Measurements from ENCODE around the gene ERC1.

ERC1 gene

DNA sequence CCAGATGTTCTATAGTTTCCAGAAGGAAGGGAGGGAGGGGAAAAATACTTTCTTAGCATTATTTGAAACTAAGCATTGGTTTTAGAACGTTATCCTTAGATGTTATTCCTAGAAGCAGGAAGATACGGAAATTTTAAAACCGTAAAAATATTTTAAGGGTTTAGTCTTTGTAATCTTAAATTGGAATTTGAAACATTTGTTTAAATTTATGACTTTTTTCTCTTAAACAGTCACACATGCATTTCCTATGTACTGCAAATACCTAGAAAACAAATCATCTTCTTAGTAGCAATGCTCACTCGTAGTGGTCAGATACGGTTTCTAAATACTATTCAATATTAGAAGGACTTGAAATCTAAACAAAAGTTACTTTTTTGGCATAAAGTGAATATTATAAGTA is 282.0 kb downstream of the ERC1 start:
- DNase-seq: no peak
- Histone ChIP-seq H3K36me3 (ENCODE audit: control insufficient read depth in 4 of 4, insufficient read depth in 4 of 4, low read length in 3 of 4) (peaks cover 2 to 4% (median 3%) of the 10 kb centered on the region in 4 experiments), H3K9me3 (ENCODE audit: control extremely low read depth in 1 of 5, control insufficient read depth in 4 of 5, insufficient read depth in 2 of 5, low read depth in 1 of 5, low read length in 4 of 5) (no peaks in the 10 kb centered on the region), H3K4me3 (ENCODE audit: control insufficient read depth in 1 of 7, extremely low read depth in 1 of 7, insufficient read depth in 4 of 7, low read depth in 2 of 7, low read length in 6 of 7) (no peak overlapping the region), H3K27ac (ENCODE audit: insufficient read depth in 1 of 2, low read depth in 1 of 2, low read length in 2 of 2, poor library complexity in 1 of 2, severe bottlenecking in 2 of 2) (no peak overlapping the region), H3K27me3 (replicated peaks in 2 of 5; ENCODE audit: control insufficient read depth in 4 of 5, insufficient read depth in 5 of 5, low read length in 4 of 5) (no peaks in the 10 kb centered on the region), H3K4me1 (ENCODE audit: control extremely low read depth in 1 of 4, control insufficient read depth in 4 of 4, insufficient read depth in 4 of 4, low read length in 3 of 4) (no peaks in the 10 kb centered on the region)
- ChIA-PET POLR2A (no interaction called here), CTCF (no interaction called here)
- no CpG with 5 or more reads among the region's 5 CpGs for WGBS (ENCODE audit: insufficient coverage)

DNA sequence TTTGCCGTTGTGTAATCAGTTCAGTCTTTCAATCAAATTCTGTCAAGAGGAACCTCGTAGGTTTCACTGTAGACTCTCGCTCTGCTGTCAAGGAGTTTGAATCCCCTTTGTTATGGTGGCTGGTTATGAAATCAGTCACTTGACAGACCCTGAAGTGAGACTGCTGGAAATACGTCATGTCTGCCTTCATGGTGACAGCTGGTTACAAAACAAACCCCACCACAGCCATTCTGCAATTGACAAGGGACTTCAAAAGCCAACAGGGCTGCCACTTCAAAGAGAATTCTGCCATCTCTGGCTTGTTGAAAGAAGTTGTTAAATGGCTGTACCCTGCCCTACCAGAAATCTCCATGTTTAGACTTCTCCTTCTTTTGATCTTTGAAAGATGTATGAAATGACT is 286.9 kb downstream of the ERC1 start:
- Histone ChIP-seq H3K4me1 (ENCODE audit: control extremely low read depth in 1 of 4, control insufficient read depth in 4 of 4, insufficient read depth in 4 of 4, low read length in 3 of 4) (peaks cover 0 to 7% (median 3%) of the 10 kb centered on the region in 4 experiments), H3K36me3 (ENCODE audit: control insufficient read depth in 4 of 4, insufficient read depth in 4 of 4, low read length in 3 of 4) (peaks cover 0 to 2% (median 0%) of the 10 kb centered on the region in 4 experiments), H3K27ac (ENCODE audit: insufficient read depth in 1 of 2, low read depth in 1 of 2, low read length in 2 of 2, poor library complexity in 1 of 2, severe bottlenecking in 2 of 2) (no peak overlapping the region), H3K4me3 (ENCODE audit: control insufficient read depth in 1 of 7, extremely low read depth in 1 of 7, insufficient read depth in 4 of 7, low read depth in 2 of 7, low read length in 6 of 7) (no peak overlapping the region), H3K9me3 (ENCODE audit: control extremely low read depth in 1 of 5, control insufficient read depth in 4 of 5, insufficient read depth in 2 of 5, low read depth in 1 of 5, low read length in 4 of 5) (no peaks in the 10 kb centered on the region), H3K27me3 (replicated peaks in 2 of 5; ENCODE audit: control insufficient read depth in 4 of 5, insufficient read depth in 5 of 5, low read length in 4 of 5) (no peaks in the 10 kb centered on the region)
- CTCF ChIA-PET: interaction anchor here (1.2 to 1.6 kb wide), 3 partner anchors 304 to 460 kb away, joined by 3 to 8 read pairs (median 4); no protein-coding TSS in a partner anchor
- WGBS (ENCODE audit: insufficient coverage): 93% methylated on average over 2 of the region's 4 CpGs
- DNase-seq: peak in 2 of 3 donors; percentile 2 to 13
- POLR2A ChIA-PET: no interaction called here

DNA sequence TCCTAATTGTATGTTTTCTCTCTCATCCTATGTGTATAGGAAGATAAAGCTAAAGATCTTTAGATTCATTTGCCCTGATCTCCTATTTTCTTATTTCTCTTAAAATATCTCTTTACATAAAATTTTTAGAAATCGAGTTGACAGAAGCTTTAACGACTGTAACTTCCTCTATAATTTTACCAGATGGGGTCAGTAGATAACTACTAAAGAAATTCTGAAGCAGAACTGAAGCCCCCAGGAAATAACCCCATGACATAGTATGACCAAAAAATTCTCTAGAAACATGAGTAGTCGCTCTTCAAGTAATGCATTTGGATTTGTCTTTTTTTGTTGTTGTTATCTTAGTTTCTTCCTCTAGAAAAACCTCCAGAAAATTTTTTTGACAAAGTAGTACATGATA is 288.0 kb downstream of the ERC1 start:
- Histone ChIP-seq H3K4me1 (ENCODE audit: control extremely low read depth in 1 of 4, control insufficient read depth in 4 of 4, insufficient read depth in 4 of 4, low read length in 3 of 4) (peaks cover 0 to 7% (median 3%) of the 10 kb centered on the region in 4 experiments), H3K9me3 (ENCODE audit: control extremely low read depth in 1 of 5, control insufficient read depth in 4 of 5, insufficient read depth in 2 of 5, low read depth in 1 of 5, low read length in 4 of 5) (no peaks in the 10 kb centered on the region), H3K27ac (ENCODE audit: insufficient read depth in 1 of 2, low read depth in 1 of 2, low read length in 2 of 2, poor library complexity in 1 of 2, severe bottlenecking in 2 of 2) (no peak overlapping the region), H3K36me3 (ENCODE audit: control insufficient read depth in 4 of 4, insufficient read depth in 4 of 4, low read length in 3 of 4) (peaks cover 0 to 2% (median 0%) of the 10 kb centered on the region in 4 experiments), H3K27me3 (replicated peaks in 2 of 5; ENCODE audit: control insufficient read depth in 4 of 5, insufficient read depth in 5 of 5, low read length in 4 of 5) (no peaks in the 10 kb centered on the region), H3K4me3 (ENCODE audit: control insufficient read depth in 1 of 7, extremely low read depth in 1 of 7, insufficient read depth in 4 of 7, low read depth in 2 of 7, low read length in 6 of 7) (no peak overlapping the region)
- DNase-seq: peak; percentile 10 to 86 (median 76)
- WGBS (ENCODE audit: insufficient coverage): no CpG with 5 or more reads among the region's 3 CpGs
- CTCF ChIA-PET: interaction anchor here (1.2 to 1.6 kb wide), 3 partner anchors 303 to 461 kb away, joined by 3 to 8 read pairs (median 4); no protein-coding TSS in a partner anchor
- POLR2A ChIA-PET: interaction anchor here (1.0 kb wide), 1 partner anchor 301 kb away, joined by 3 read pairs; no protein-coding TSS in a partner anchor

GRCh38 chr12:1280059-1280458 is 289.0 kb downstream of the ERC1 start:
- no peak overlapping the region for H3K27ac ChIP-seq (ENCODE audit: insufficient read depth in 1 of 2, low read depth in 1 of 2, low read length in 2 of 2, poor library complexity in 1 of 2, severe bottlenecking in 2 of 2)
- no peaks in the 10 kb centered on the region for H3K9me3 ChIP-seq (ENCODE audit: control extremely low read depth in 1 of 5, control insufficient read depth in 4 of 5, insufficient read depth in 2 of 5, low read depth in 1 of 5, low read length in 4 of 5)
- no peak for DNase-seq
- no peak overlapping the region for H3K4me3 ChIP-seq (ENCODE audit: control insufficient read depth in 1 of 7, extremely low read depth in 1 of 7, insufficient read depth in 4 of 7, low read depth in 2 of 7, low read length in 6 of 7)
- POLR2A ChIA-PET: no interaction called here
- CTCF ChIA-PET: no interaction called here
- peaks cover 0 to 7% (median 3%) of the 10 kb centered on the region in 4 experiments for H3K4me1 ChIP-seq (ENCODE audit: control extremely low read depth in 1 of 4, control insufficient read depth in 4 of 4, insufficient read depth in 4 of 4, low read length in 3 of 4)
- no peaks in the 10 kb centered on the region for H3K27me3 ChIP-seq (replicated peaks in 2 of 5; ENCODE audit: control insufficient read depth in 4 of 5, insufficient read depth in 5 of 5, low read length in 4 of 5)
- peaks cover 0 to 2% (median 0%) of the 10 kb centered on the region in 4 experiments for H3K36me3 ChIP-seq (ENCODE audit: control insufficient read depth in 4 of 4, insufficient read depth in 4 of 4, low read length in 3 of 4)
- WGBS (ENCODE audit: insufficient coverage): 100% methylated on average over 2 of the region's 5 CpGs

- H3K27ac ChIP-seq (ENCODE audit: insufficient read depth in 1 of 2, low read depth in 1 of 2, low read length in 2 of 2, poor library complexity in 1 of 2, severe bottlenecking in 2 of 2): no peak overlapping the region
- WGBS (ENCODE audit: insufficient coverage): 100% methylated on average over 3 of the region's 7 CpGs
- no peaks in the 10 kb centered on the region for H3K36me3 ChIP-seq (ENCODE audit: control insufficient read depth in 4 of 4, insufficient read depth in 4 of 4, low read length in 3 of 4)
- DNase-seq: no peak
- no peak overlapping the region for H3K4me3 ChIP-seq (ENCODE audit: control insufficient read depth in 1 of 7, extremely low read depth in 1 of 7, insufficient read depth in 4 of 7, low read depth in 2 of 7, low read length in 6 of 7)
- H3K9me3 ChIP-seq (ENCODE audit: control extremely low read depth in 1 of 5, control insufficient read depth in 4 of 5, insufficient read depth in 2 of 5, low read depth in 1 of 5, low read length in 4 of 5): no peaks in the 10 kb centered on the region
- H3K27me3 ChIP-seq (replicated peaks in 2 of 5; ENCODE audit: control insufficient read depth in 4 of 5, insufficient read depth in 5 of 5, low read length in 4 of 5): no peaks in the 10 kb centered on the region
- ChIA-PET POLR2A (interaction anchor here (0.6 kb wide), 1 partner anchor 166 kb away, joined by 3 read pairs; no protein-coding TSS in a partner anchor), CTCF (interaction anchor here (1.2 kb wide), 1 partner anchor 321 kb away, joined by 3 read pairs; no protein-coding TSS in a partner anchor)
- H3K4me1 ChIP-seq (ENCODE audit: control extremely low read depth in 1 of 4, control insufficient read depth in 4 of 4, insufficient read depth in 4 of 4, low read length in 3 of 4): peaks cover 0 to 7% (median 3%) of the 10 kb centered on the region in 4 experiments
Measured at GRCh38 chr12:1281683-1282366, 290.8 kb downstream of the ERC1 start.

GRCh38 chr12:1282670-1283315 is 291.8 kb downstream of the ERC1 start:
- WGBS (ENCODE audit: insufficient coverage): 100% methylated on average over 1 of the region's 5 CpGs
- ChIA-PET CTCF (interaction anchor here (1.2 kb wide), 1 partner anchor 320 kb away, joined by 3 read pairs; no protein-coding TSS in a partner anchor), POLR2A (no interaction called here)
- no peak for DNase-seq
- Histone ChIP-seq H3K4me1 (ENCODE audit: control extremely low read depth in 1 of 4, control insufficient read depth in 4 of 4, insufficient read depth in 4 of 4, low read length in 3 of 4) (peaks cover 0 to 7% (median 3%) of the 10 kb centered on the region in 4 experiments), H3K4me3 (ENCODE audit: control insufficient read depth in 1 of 7, extremely low read depth in 1 of 7, insufficient read depth in 4 of 7, low read depth in 2 of 7, low read length in 6 of 7) (no peak overlapping the region), H3K36me3 (ENCODE audit: control insufficient read depth in 4 of 4, insufficient read depth in 4 of 4, low read length in 3 of 4) (no peaks in the 10 kb centered on the region), H3K9me3 (ENCODE audit: control extremely low read depth in 1 of 5, control insufficient read depth in 4 of 5, insufficient read depth in 2 of 5, low read depth in 1 of 5, low read length in 4 of 5) (no peaks in the 10 kb centered on the region), H3K27ac (ENCODE audit: insufficient read depth in 1 of 2, low read depth in 1 of 2, low read length in 2 of 2, poor library complexity in 1 of 2, severe bottlenecking in 2 of 2) (no peak overlapping the region), H3K27me3 (replicated peaks in 2 of 5; ENCODE audit: control insufficient read depth in 4 of 5, insufficient read depth in 5 of 5, low read length in 4 of 5) (no peaks in the 10 kb centered on the region)

GRCh38 chr12:1283316-1283715 is 292.3 kb downstream of the ERC1 start:
- no peak for DNase-seq
- H3K36me3 ChIP-seq (ENCODE audit: control insufficient read depth in 4 of 4, insufficient read depth in 4 of 4, low read length in 3 of 4): no peaks in the 10 kb centered on the region
- H3K27ac ChIP-seq (ENCODE audit: insufficient read depth in 1 of 2, low read depth in 1 of 2, low read length in 2 of 2, poor library complexity in 1 of 2, severe bottlenecking in 2 of 2): no peak overlapping the region
- no peaks in the 10 kb centered on the region for H3K9me3 ChIP-seq (ENCODE audit: control extremely low read depth in 1 of 5, control insufficient read depth in 4 of 5, insufficient read depth in 2 of 5, low read depth in 1 of 5, low read length in 4 of 5)
- H3K27me3 ChIP-seq (replicated peaks in 2 of 5; ENCODE audit: control insufficient read depth in 4 of 5, insufficient read depth in 5 of 5, low read length in 4 of 5): no peaks in the 10 kb centered on the region
- H3K4me3 ChIP-seq (ENCODE audit: control insufficient read depth in 1 of 7, extremely low read depth in 1 of 7, insufficient read depth in 4 of 7, low read depth in 2 of 7, low read length in 6 of 7): no peak overlapping the region
- H3K4me1 ChIP-seq (ENCODE audit: control extremely low read depth in 1 of 4, control insufficient read depth in 4 of 4, insufficient read depth in 4 of 4, low read length in 3 of 4): peaks cover 0 to 7% (median 3%) of the 10 kb centered on the region in 4 experiments
- CTCF ChIA-PET: interaction anchor here (1.4 kb wide), 1 partner anchor 301 kb away, joined by 3 read pairs; no protein-coding TSS in a partner anchor
- POLR2A ChIA-PET: no interaction called here
- WGBS (ENCODE audit: insufficient coverage): no CpG with 5 or more reads among the region's 2 CpGs

All from common myeloid progenitor, CD34-positive (primary cell).